Brain microvascular endothelial cell (primary cell): ENCODE data around the gene ZNF333.

Experiments
- DNase-seq: peaks from one replicate; pipeline ENCODE4 v3.0.0-alpha.2; 2020
- H3K27ac ChIP-seq: fragments of 250-450 bp; sonication (Bioruptor Pico); 2 replicates; pipeline ENCODE4 v1.5.1; 2020; ENCODE audit warnings: mild to moderate bottlenecking, moderate library complexity
- H3K27me3 ChIP-seq: fragments of 250-450 bp; sonication (Bioruptor Pico); replicated peaks from 2 replicates; pipeline ENCODE4 v1.5.1; 2020; ENCODE audit warnings: mild to moderate bottlenecking
- H3K36me3 ChIP-seq: fragments of 250-450 bp; sonication (Bioruptor Pico); replicated peaks from 2 replicates; pipeline ENCODE4 v1.5.1; 2020; ENCODE audit warnings: mild to moderate bottlenecking
- H3K4me3 ChIP-seq: 2 replicates; pipeline ENCODE4 v1.5.1; 2011; ENCODE audit warnings: low read depth, mild to moderate bottlenecking, control low read depth, low read length, moderate library complexity
- in situ Hi-C: cut with HindIII; loops from 2 replicates; pipeline ENCODE4 v1.10.0; 2017; ENCODE audit warnings: low sequenced_read_pairs, low pct_ligation_motif_present
- TF ChIP-seq, protein P1 (sequence below): IDR thresholded peaks from 2 replicates; pipeline ENCODE4 v1.5.1; 2011; ENCODE audit warnings: low read depth, mild to moderate bottlenecking, moderate library complexity, low read length, control low read depth, inconsistent platforms; ENCODE audit errors: missing control alignments

The ZNF333 gene

GRCh38 chr19:14735915-14736314, 46.1 kb downstream of the ZNF333 start:
- TF ChIP-seq, protein P1, sequence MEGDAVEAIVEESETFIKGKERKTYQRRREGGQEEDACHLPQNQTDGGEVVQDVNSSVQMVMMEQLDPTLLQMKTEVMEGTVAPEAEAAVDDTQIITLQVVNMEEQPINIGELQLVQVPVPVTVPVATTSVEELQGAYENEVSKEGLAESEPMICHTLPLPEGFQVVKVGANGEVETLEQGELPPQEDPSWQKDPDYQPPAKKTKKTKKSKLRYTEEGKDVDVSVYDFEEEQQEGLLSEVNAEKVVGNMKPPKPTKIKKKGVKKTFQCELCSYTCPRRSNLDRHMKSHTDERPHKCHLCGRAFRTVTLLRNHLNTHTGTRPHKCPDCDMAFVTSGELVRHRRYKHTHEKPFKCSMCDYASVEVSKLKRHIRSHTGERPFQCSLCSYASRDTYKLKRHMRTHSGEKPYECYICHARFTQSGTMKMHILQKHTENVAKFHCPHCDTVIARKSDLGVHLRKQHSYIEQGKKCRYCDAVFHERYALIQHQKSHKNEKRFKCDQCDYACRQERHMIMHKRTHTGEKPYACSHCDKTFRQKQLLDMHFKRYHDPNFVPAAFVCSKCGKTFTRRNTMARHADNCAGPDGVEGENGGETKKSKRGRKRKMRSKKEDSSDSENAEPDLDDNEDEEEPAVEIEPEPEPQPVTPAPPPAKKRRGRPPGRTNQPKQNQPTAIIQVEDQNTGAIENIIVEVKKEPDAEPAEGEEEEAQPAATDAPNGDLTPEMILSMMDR: no peak
- H3K4me3 ChIP-seq: no peak overlapping the region
- no peaks in the 10 kb centered on the region for H3K27me3 ChIP-seq
- no peak overlapping the region for H3K27ac ChIP-seq
- DNase-seq: no peak
- in situ Hi-C loops: no loop called here
- no peaks in the 10 kb centered on the region for H3K36me3 ChIP-seq

GRCh38 chr19:14746886-14747285, 57.0 kb downstream of the ZNF333 start:
- no peaks in the 10 kb centered on the region for H3K36me3 ChIP-seq
- in situ Hi-C loops: no loop called here
- TF ChIP-seq, protein P1: no peak
- DNase-seq: no peak
- no peaks in the 10 kb centered on the region for H3K27me3 ChIP-seq
- H3K4me3 ChIP-seq: no peak overlapping the region
- H3K27ac ChIP-seq: no peak overlapping the region

DNA sequence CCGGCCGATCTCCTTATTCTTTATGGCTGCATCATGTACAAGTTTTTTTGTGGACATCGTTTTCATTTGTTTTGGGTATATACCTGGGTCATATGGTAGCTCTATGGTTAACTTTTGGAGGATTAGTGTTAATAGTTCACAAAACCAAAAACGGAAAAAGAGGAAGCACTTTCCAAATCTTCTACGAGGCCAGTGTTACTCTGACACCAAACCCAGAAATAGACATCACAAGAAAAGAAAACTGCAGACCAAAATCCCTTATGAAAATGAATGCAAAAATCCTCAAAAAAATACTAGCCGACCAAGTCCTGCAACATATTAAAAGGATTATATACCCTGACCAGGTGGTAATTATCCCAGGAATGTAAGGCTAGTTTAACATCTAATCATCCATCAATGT, 58.8 kb downstream of the ZNF333 start:
- DNase-seq: no peak
- no peak overlapping the region for H3K4me3 ChIP-seq
- TF ChIP-seq, protein P1: no peak
- no peaks in the 10 kb centered on the region for H3K36me3 ChIP-seq
- in situ Hi-C loops: no loop called here
- H3K27ac ChIP-seq: no peak overlapping the region
- H3K27me3 ChIP-seq: no peaks in the 10 kb centered on the region

GRCh38 chr19:14758816-14759215, 69.0 kb downstream of the ZNF333 start:
- no peaks in the 10 kb centered on the region for H3K36me3 ChIP-seq
- in situ Hi-C loops: no loop called here
- TF ChIP-seq, protein P1: no peak
- no peak overlapping the region for H3K4me3 ChIP-seq
- no peak for DNase-seq
- no peak overlapping the region for H3K27ac ChIP-seq
- no peaks in the 10 kb centered on the region for H3K27me3 ChIP-seq

- H3K27me3 ChIP-seq: no peaks in the 10 kb centered on the region
- H3K36me3 ChIP-seq: no peaks in the 10 kb centered on the region
- in situ Hi-C loops: no loop called here
- TF ChIP-seq, protein P1: no peak
- H3K4me3 ChIP-seq: no peak overlapping the region
- no peak overlapping the region for H3K27ac ChIP-seq
- DNase-seq: no peak
Observed at GRCh38 chr19:14761607-14762006, 71.8 kb downstream of the ZNF333 start.

DNA sequence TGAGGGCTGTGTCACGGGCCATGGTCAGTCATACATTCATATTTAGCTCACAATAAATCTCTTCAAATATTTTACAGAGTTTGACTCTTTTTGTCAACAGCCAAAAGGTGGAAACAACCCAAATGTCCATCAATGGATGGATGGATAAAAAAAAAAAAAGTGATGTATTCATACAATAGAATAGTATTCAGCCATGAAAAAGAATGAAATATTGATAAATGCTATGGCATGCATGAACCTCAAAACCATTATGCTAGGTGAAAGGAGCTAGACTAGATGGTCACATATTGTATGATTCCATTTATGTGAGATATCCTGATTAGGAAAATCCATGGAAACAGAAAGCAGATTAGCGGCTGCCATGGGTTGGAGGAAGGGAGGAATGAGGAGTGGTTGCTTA, 72.3 kb downstream of the ZNF333 start:
- DNase-seq: no peak
- no peak overlapping the region for H3K27ac ChIP-seq
- H3K27me3 ChIP-seq: no peaks in the 10 kb centered on the region
- no peak overlapping the region for H3K4me3 ChIP-seq
- H3K36me3 ChIP-seq: no peaks in the 10 kb centered on the region
- TF ChIP-seq, protein P1: no peak
- in situ Hi-C loops: no loop called here
